Naive thymus-derived CD8-positive, alpha-beta T cell (primary cell): ENCODE measurements around the gene CRIP2. TPM values are rescaled to one million over a fixed set of nuclear protein-coding genes. Genes with fewer than 3 reads are reported as not detected.

Source experiments
- ATAC-seq, 2 donors: fragments of 150-1000 bp; cut with Tn5 transposase in 1 of 2; sonication (Bioruptor Pico), chemical (Tn5 transposase) in 1 of 2; 1 replicate in 1 of 2; 2 replicates in 1 of 2; pipeline ENCODE4 v1.10.0; 2021; ENCODE audit warnings: mild to moderate bottlenecking in 2 of 2, moderate library complexity in 2 of 2
- POLR2A ChIA-PET: fragments of 350-600 bp; sonication (Branson Sonifier 250); formaldehyde crosslinking; loops from one replicate; lab custom pipeline; 2021; ENCODE audit warnings: antibody characterized with exemption; lab: Charles Lee
- DNase-seq, 10 donors: peaks; one replicate each; pipeline versions ENCODE4 v3.0.0 to v3.0.0-alpha.2; 2020 to 2022
- H3K27ac Mint-ChIP-seq, 10 donors: one replicate each; pipeline ENCODE4 v1.8.0; 2020 to 2022; ENCODE audit warnings: mild to moderate bottlenecking in 10 of 10, mixed read lengths in 10 of 10, moderate library complexity in 4 of 10, inconsistent platforms in 1 of 10
- H3K27me3 Mint-ChIP-seq, 5 donors: one replicate each; pipeline ENCODE4 v1.8.0; 2021 to 2022; ENCODE audit warnings: mixed read lengths in 5 of 5
- H3K36me3 Mint-ChIP-seq, 3 donors: one replicate each; pipeline ENCODE4 v1.8.0; 2020 to 2022; ENCODE audit warnings: mixed read lengths in 3 of 3, mild to moderate bottlenecking in 2 of 3, inconsistent platforms in 1 of 3
- H3K4me1 Mint-ChIP-seq, 4 donors: one replicate each; pipeline ENCODE4 v1.8.0; 2021 to 2022; ENCODE audit warnings: mixed read lengths in 4 of 4
- H3K4me3 Mint-ChIP-seq, 10 donors: one replicate each; pipeline ENCODE4 v1.8.0; 2020 to 2022; ENCODE audit warnings: mild to moderate bottlenecking in 10 of 10, mixed read lengths in 10 of 10, moderate library complexity in 6 of 10, inconsistent platforms in 1 of 10
- H3K9me3 Mint-ChIP-seq, 9 donors: one replicate each; pipeline ENCODE4 v1.8.0; 2020 to 2022; ENCODE audit warnings: mixed read lengths in 9 of 9, mild to moderate bottlenecking in 3 of 9, inconsistent platforms in 1 of 9, moderate library complexity in 1 of 9
- polyA plus RNA-seq, 3 donors: library from polyadenylated mRNA; unstranded; fragments of 300-500 nt; fragmentation: Illumina TruSeq; gene quantifications; one replicate each; pipeline ENCODE4 v1.2.3, GENCODE V29; 2021
- total RNA-seq, 8 experiments: library from RNA in 2 of 8; stranded (reverse) in 2 of 8; gene quantifications; one replicate each; pipeline ENCODE4 v1.2.3 and lab custom pipeline; 2021 to 2026

The CRIP2 gene
- total and polyA plus RNA-seq, 5 experiments from 2014 or later, result 2.2 to 86.9 (median 21.1) TPM

DNA sequence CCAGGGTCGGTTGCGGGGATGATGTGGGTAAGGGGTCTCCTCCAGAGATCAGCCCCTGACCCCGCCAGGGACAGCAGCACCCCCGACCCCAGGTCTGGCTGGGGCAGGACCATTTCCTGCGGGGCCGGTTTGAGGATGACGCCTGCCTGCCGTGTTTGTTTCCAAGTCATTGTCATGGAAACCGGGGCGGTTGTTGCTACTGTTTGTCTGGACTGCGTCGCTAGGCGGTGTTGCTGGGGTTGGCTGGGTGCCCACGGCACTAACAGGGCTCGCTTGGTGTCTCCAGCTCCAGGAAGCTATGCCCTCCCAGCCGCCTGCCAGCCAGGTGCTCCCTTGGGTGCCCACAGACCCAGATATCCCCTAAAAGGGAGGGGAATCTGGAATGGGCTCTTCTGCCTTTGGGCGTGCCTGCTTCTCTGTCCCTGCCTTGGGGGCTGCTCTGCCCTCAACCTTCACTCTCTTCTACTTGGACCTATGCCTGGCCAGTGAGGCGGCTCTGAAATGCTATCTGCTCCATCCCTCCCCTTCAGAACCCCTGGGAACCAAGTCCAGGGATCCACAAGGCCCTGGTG lies 7.4 kb downstream of the CRIP2 start:
- peak overlapping the region; percentile 74 to 89 (median 82) for H3K4me3 Mint-ChIP-seq
- DNase-seq (peak; percentile 89 to 99 (median 98)), ATAC-seq (peak; percentile 45 to 64)
- peaks cover 0 to 3% (median 0%) of the 10 kb centered on the region in 5 donors for H3K27me3 Mint-ChIP-seq
- peaks cover 32 to 71% (median 64%) of the 10 kb centered on the region in 4 donors for H3K4me1 Mint-ChIP-seq
- H3K27ac Mint-ChIP-seq, result peak overlapping the region; percentile 96 to 100 (median 100)
- no peaks in the 10 kb centered on the region for H3K36me3 Mint-ChIP-seq
- H3K9me3 Mint-ChIP-seq, result peaks cover 0 to 5% (median 0%) of the 10 kb centered on the region in 9 donors
- POLR2A ChIA-PET, result interaction anchor here (0.6 to 7.0 kb wide), 10 partner anchors 9 to 461 kb away, joined by 3 to 165 read pairs (median 4); partner anchors contain the start of genes CDCA4, PACS2 and TEDC1

DNA sequence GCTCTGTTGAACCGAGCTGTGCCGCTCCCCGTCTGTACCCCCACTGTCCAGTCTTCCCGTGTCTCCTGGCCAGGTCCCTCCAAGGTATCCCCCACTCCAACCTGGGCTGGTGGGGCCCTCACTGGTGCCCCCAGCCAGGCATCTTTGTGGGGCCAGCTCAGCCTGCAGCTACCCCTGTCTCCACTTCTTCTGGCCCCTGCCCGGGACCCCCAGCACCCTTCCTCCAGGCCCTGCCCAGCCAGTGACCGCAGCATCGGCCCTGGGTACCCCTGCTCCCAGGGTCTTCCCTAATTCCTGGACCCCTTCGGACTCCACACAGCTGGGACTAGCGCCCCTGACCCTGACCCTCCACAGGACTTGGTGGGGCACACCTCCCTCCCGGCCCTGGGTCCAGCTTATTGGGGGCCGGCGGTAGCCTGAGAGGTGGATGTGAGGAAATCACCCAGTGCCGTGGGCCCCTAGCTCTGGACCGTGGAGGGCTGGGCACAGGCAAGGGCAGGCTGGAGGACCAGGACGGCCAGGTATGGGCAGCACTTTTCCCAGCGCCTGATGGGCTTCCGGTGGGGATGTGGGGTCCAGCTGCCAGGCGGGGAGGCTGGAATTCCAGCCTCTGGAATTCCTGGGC lies 8.0 kb downstream of the CRIP2 start:
- ATAC-seq (no peak), DNase-seq (no peak)
- peaks cover 0 to under 1% (median 0%) of the 10 kb centered on the region in 9 donors for H3K9me3 Mint-ChIP-seq
- peaks cover 29 to 68% (median 59%) of the 10 kb centered on the region in 4 donors for H3K4me1 Mint-ChIP-seq
- H3K27ac Mint-ChIP-seq, result peak overlapping the region; percentile 96 to 100 (median 100)
- POLR2A ChIA-PET, result interaction anchor here (0.8 to 7.0 kb wide), 5 partner anchors 8 to 421 kb away, joined by 3 to 165 read pairs (median 3); partner anchors contain the start of gene TEDC1
- no peaks in the 10 kb centered on the region for H3K27me3 Mint-ChIP-seq
- no peaks in the 10 kb centered on the region for H3K36me3 Mint-ChIP-seq
- H3K4me3 Mint-ChIP-seq, result peak overlapping the region in 9 of 10 donors; percentile 74 to 89 (median 83)

DNA sequence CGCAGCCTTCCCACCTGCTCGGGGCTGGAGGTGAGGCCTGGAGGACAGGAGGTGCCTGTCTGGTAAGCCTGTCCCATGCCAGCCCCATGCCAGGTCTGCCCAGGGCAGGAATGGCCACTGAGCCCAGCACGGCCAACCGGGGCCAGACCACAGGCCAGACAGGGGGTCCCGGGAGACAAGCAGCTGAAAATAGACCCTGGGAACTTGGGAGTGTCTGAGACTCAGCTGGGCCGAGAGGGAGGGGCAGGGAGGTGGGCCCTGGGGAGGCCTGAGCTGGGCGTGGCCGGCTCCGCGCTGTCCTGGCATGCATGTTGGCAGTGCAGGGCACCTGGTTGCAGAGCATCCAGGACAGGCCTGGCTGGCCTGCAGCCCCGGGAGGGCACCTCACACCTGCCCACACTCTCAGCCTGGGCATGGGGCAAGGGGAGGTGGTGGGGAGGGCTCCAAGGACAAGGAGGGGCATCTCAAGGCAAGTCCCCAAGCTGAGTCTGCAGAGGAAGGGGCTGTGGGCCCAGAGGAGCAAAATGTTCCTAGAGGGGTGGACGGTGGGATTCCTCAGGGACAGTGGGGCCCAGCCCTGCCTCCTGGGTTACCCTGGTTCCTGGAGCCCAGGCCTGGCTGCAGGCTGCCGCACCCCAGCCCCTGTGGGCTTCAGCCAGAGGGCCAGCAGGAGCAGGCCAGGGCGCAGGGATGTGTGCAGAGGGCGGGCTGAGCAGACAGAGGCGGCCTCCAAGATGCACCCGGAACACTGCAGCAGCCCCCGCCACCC lies 8.9 kb downstream of the CRIP2 start:
- DNase-seq (peak in 1 of 10 donors; percentile 19), ATAC-seq (no peak)
- no peaks in the 10 kb centered on the region for H3K9me3 Mint-ChIP-seq
- H3K27me3 Mint-ChIP-seq, result no peaks in the 10 kb centered on the region
- H3K36me3 Mint-ChIP-seq, result no peaks in the 10 kb centered on the region
- peak overlapping the region; percentile 95 to 100 (median 100) for H3K27ac Mint-ChIP-seq
- H3K4me1 Mint-ChIP-seq, result peaks cover 32 to 74% (median 64%) of the 10 kb centered on the region in 4 donors
- POLR2A ChIA-PET, result no interaction called here
- no peak overlapping the region for H3K4me3 Mint-ChIP-seq

DNA sequence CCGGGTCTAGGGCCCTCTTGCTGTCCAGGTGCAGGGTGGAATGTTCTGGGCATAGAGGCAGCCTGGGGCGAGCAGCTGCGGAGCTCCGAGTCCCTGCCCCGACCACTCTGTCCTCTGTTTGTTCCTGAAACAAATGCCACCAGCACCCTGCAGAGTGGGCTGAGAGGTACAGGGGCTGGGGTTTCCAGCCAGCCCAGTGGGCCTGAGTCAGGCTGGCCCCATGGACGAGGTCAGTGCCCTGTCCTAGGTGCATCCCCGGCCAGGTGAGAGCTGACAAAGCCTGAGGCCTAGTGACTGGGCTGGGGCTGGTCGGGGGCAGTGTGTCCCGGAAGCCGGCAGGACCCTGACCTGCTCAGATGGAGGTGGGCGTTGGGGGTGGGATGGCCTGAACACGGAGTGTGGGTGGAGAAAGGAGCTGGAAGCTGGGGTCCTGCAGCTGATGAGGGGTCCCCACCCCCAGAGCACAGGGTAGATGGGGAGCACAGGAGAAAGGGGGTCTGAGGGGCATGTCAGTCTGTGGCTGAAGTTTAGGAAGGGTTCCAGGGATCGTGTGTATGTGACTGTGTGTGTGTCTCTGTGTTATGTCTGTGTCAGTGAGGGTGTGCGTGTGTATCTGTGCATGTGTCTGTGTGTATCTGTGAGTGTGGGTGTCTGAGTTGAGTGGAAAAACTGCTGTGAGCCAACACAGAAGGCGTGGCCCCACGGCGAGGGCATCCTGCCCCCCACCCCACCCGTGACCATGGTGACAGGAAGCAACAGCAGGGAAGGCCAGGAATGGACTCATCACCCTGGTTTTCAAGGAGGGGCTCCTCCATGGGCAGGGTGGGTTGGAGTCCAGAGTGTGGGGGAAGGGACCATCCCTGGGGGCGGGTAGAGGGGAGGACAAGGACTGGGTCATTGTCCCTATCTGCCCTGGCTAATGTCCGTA lies 9.7 kb downstream of the CRIP2 start:
- no peaks in the 10 kb centered on the region for H3K27me3 Mint-ChIP-seq
- no peaks in the 10 kb centered on the region for H3K9me3 Mint-ChIP-seq
- DNase-seq, result peak in 8 of 10 donors; percentile 54 to 93 (median 76)
- POLR2A ChIA-PET, result no interaction called here
- H3K4me1 Mint-ChIP-seq, result peaks cover 32 to 81% (median 66%) of the 10 kb centered on the region in 4 donors
- no peaks in the 10 kb centered on the region for H3K36me3 Mint-ChIP-seq
- peak overlapping the region; percentile 20 to 88 (median 68) for H3K4me3 Mint-ChIP-seq
- H3K27ac Mint-ChIP-seq, result peak overlapping the region; percentile 95 to 100 (median 98)
- ATAC-seq, result peak; percentile 11 to 16

DNA sequence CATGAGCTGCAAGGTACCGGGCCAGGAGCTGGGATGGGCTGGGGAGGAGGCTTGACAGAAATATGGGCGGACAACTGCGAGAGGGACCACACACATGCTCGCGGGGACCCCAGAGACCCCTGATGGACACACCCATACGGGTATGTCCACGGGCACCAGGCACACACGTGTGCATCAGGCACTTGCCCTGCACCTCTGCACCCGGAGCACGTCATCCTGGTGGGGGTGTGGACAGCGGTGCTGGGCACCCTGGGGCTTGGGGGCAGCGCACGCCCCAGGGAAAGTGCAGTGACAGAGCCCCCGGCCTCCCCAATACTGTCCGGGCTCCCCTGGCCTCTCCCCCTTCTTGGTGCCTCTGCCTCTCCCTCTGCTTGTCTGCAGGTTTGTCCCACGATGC lies 10.4 kb downstream of the CRIP2 start:
- Mint-ChIP-seq H3K4me1 (peaks cover 32 to 82% (median 63%) of the 10 kb centered on the region in 4 donors), H3K27me3 (no peaks in the 10 kb centered on the region), H3K4me3 (peak overlapping the region in 6 of 10 donors; percentile 64 to 88 (median 74)), H3K36me3 (no peaks in the 10 kb centered on the region), H3K9me3 (no peaks in the 10 kb centered on the region), H3K27ac (peak overlapping the region; percentile 95 to 100 (median 98))
- DNase-seq, result peak in 1 of 10 donors; percentile 27
- POLR2A ChIA-PET, result no interaction called here
- ATAC-seq, result no peak

DNA sequence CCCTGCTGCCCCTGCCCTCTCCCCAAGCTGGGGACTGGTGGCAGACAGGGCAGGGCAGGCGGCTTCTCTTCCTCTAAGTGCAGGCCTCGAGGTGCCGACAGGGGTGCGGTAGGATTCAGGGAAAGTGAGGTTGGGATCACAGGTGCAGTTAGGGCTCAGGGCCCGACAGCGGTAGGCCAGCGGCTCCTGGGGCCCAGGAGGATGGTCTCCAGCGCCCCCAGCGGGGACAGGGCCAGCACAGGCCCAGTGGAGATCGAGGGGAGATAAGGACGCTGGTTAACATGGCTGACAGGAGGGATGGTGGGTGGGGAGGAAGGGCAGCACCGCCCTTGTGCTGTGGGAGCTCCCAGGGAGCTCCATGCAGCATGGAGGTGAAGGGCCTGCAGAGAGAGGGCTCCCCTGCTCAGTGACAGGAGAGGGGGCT lies 11.1 kb downstream of the CRIP2 start:
- POLR2A ChIA-PET, result interaction anchor here (1.2 kb wide), 1 partner anchor 8 kb away, joined by 3 read pairs; no protein-coding TSS in a partner anchor
- H3K4me1 Mint-ChIP-seq, result peaks cover 28 to 74% (median 56%) of the 10 kb centered on the region in 4 donors
- DNase-seq (peak in 8 of 10 donors; percentile 41 to 78 (median 55)), ATAC-seq (no peak)
- H3K9me3 Mint-ChIP-seq, result no peaks in the 10 kb centered on the region
- H3K27ac Mint-ChIP-seq, result peak overlapping the region; percentile 68 to 100 (median 98)
- peaks cover 0 to 1% (median 0%) of the 10 kb centered on the region in 5 donors for H3K27me3 Mint-ChIP-seq
- H3K36me3 Mint-ChIP-seq, result no peaks in the 10 kb centered on the region
- peak overlapping the region; percentile 36 to 88 (median 64) for H3K4me3 Mint-ChIP-seq

DNA sequence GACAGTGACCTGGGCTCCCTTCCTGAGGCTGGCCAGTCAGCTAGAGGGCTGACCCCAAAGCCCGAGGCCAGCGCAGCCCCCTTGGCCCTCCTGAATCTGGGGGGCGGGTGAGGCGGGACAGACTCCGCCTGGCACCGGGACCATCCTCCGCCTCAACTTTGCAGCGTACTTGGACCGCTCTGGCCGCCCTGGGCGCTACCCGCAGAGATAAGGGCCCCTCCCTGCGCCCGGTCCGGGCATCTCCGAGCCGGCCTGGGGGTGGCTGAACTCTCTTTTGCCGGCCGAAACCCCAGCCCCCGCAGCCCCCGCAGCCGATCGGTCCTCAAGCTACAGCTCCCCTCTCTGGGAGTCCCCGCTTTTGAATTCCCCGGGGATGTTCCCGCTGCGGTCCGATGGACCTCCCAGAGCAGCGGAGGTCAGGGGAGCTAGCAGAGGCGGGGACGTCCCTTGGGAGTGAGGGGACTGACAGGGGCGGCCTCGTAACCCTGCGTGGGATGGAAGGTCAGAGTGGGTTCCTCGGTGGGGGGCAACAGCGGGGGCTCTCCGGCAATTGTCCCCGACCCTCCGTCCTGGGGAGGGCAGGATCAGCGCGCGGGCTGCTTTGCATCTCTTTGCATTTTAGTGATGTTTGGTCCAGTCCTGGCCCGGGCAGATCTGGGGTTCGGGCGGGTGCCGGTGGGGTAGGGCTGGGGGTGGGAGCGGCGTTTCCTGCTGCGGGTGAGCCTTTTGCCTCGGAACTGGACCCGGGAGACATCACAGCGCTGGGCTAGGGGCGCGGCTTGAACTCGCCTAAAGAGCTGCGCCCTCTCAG lies 11.7 kb downstream of the CRIP2 start, which contains the start of gene CRIP1:
Gene CRIP1, plus strand, starts transcription at position 724 of the 811 bp plus-strand sequence. CDS start 374 bp downstream, outside the sequence.
- H3K9me3 Mint-ChIP-seq, result no peaks in the 10 kb centered on the region
- DNase-seq (peak in 1 of 10 donors; percentile 16), ATAC-seq (no peak)
- no peaks in the 10 kb centered on the region for H3K36me3 Mint-ChIP-seq
- peaks cover 23 to 68% (median 52%) of the 10 kb centered on the region in 4 donors for H3K4me1 Mint-ChIP-seq
- peaks cover 0 to 4% (median 0%) of the 10 kb centered on the region in 5 donors for H3K27me3 Mint-ChIP-seq
- peak within 1 kb of the TSS; percentile 77 to 96 (median 88) for H3K4me3 Mint-ChIP-seq
- peak within 1 kb of the TSS; percentile 87 to 100 (median 98) for H3K27ac Mint-ChIP-seq
- POLR2A ChIA-PET, result interaction anchor here (1.2 kb wide), 1 partner anchor 9 kb away, joined by 3 read pairs; no protein-coding TSS in a partner anchor

DNA sequence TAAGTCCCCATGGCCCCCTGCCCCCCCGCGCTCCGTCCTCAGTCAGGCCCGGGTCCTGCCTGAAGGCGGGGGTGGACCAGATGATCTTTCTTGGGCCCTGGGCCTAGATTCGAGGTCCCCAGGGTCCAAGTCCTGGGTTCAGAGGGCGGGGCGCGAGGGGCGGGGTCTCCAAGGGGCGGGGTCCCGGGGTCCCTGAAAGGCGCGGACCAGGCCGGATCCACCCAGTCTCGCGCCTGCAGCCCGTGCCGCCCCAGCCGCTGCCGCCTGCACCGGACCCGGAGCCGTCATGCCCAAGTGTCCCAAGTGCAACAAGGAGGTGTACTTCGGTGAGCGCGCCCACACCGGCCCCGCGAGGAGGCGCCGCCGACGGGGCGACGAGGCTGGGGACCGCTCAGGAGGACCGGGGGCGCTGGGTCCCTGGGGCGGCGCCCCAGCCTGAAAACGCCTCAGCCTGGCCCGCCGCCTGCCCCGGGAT lies 12.4 kb downstream of the CRIP2 start:
- peak overlapping the region; percentile 61 to 96 (median 88) for H3K4me3 Mint-ChIP-seq

DNA sequence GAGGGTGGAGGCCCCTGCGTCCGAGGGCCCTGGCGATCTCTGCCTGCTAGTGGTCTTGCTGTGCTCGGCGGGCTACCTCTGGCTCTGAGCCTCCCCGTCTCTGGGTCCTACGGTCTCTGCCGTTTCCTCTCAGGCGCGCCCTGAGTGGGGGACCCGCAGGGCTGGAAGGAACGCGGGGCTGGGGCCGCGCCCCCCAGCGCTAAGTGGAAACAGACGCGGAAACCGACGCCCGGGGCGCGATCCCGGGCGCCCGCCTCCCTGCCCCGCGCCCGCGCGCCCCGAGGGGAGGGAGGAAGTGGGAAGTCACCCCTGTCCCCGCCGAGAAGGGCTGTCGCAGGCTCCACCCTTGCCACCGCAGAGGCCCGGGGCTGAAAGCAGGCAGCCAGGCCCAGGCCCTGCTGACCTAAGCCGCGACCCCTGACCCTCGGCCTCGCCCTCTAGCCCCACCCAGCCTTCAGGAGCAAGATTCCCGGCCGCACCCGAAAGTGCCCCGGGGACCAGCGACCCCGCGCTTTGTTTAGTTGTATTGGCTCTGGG lies 12.9 kb downstream of the CRIP2 start:
- H3K4me1 Mint-ChIP-seq, result peaks cover 19 to 64% (median 47%) of the 10 kb centered on the region in 4 donors

More for the DNA sequence above, 12.4 kb downstream of the CRIP2 start:
- ATAC-seq (no peak), DNase-seq (peak in 6 of 10 donors; percentile 40 to 76 (median 48))
- peaks cover 0 to 4% (median 0%) of the 10 kb centered on the region in 5 donors for H3K27me3 Mint-ChIP-seq
- peak overlapping the region in 9 of 10 donors; percentile 96 to 100 (median 99) for H3K27ac Mint-ChIP-seq
- H3K4me1 Mint-ChIP-seq, result peaks cover 24 to 68% (median 51%) of the 10 kb centered on the region in 4 donors
- H3K36me3 Mint-ChIP-seq, result no peaks in the 10 kb centered on the region
- H3K9me3 Mint-ChIP-seq, result no peaks in the 10 kb centered on the region
- POLR2A ChIA-PET, result interaction anchor here (1.2 kb wide), 1 partner anchor 9 kb away, joined by 3 read pairs; no protein-coding TSS in a partner anchor

More for the DNA sequence above, 12.9 kb downstream of the CRIP2 start:
- Mint-ChIP-seq H3K9me3 (no peaks in the 10 kb centered on the region), H3K4me3 (peak overlapping the region; percentile 77 to 96 (median 88)), H3K27ac (peak overlapping the region; percentile 81 to 100 (median 97)), H3K36me3 (no peaks in the 10 kb centered on the region), H3K27me3 (peaks cover 0 to 4% (median 0%) of the 10 kb centered on the region in 5 donors)
- ATAC-seq, result peak; percentile 5 to 6
- POLR2A ChIA-PET, result interaction anchor here (3.0 kb wide), 1 partner anchor 15 kb away, joined by 16 read pairs; no protein-coding TSS in a partner anchor
- DNase-seq, result peak; percentile 72 to 90 (median 82)
